NB4 (cell line): ENCODE data around the gene FAM170B.

Experiments
- DNase-seq: peaks from one replicate; pipeline ENCODE4 v3.0.0; 2010; ENCODE audit warnings: low read depth
- H3K4me3 ChIP-seq: one replicate; pipeline ENCODE4 v1.5.1; 2011; ENCODE audit warnings: mild to moderate bottlenecking, low read depth, low read length, moderate library complexity
- MYC ChIP-seq: IDR thresholded peaks from 2 replicates; pipeline ENCODE4 v1.6.1; 2011; ENCODE audit warnings: low read depth, low read length
- POLR2A ChIP-seq: IDR thresholded peaks from 2 replicates; pipeline ENCODE4 v1.6.1; 2011; ENCODE audit warnings: mild to moderate bottlenecking; ENCODE audit not compliant: insufficient read length; ENCODE audit errors: extremely low read depth
- TF ChIP-seq, protein P1 (sequence below): IDR thresholded peaks from one replicate; pipeline ENCODE4 v1.5.1; 2012; ENCODE audit warnings: low read depth, low read length
- TF ChIP-seq, protein P2 (sequence below): IDR thresholded peaks from 2 replicates; pipeline ENCODE4 v1.6.1; 2011; ENCODE audit warnings: low read depth, low read length

FAM170B gene

DNA sequence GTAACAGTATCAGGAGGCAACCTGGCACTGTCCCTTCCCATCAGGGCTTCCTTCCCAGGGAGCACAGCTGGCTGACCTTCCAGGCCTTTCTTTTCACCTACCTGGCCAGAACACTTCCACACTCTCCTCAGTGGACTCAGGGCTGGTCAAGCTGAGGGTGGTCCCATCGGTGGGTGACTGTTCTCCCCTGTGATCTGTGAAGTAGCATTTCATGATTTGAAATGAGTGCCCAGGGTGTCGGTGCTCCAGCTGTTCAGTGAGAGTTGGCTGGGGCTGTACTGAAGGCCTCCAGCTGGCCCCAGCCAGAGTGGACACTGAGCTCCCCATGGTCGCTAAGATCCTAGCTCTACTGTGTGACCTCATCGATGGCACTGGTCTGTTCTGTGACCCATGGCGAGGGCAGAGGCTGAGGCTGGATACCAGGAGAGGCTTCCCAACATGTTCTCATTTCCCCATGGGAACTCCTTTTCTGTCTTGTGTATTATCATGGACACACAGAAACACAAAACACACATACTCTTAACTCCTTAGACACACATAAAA lies at the start of gene FAM170B:
Gene FAM170B (minus strand): TSS at position 316 of the 543 bp plus-strand sequence. CDS start 103 bp downstream, at position 213.
- no peak for DNase-seq
- TF ChIP-seq, protein P1, sequence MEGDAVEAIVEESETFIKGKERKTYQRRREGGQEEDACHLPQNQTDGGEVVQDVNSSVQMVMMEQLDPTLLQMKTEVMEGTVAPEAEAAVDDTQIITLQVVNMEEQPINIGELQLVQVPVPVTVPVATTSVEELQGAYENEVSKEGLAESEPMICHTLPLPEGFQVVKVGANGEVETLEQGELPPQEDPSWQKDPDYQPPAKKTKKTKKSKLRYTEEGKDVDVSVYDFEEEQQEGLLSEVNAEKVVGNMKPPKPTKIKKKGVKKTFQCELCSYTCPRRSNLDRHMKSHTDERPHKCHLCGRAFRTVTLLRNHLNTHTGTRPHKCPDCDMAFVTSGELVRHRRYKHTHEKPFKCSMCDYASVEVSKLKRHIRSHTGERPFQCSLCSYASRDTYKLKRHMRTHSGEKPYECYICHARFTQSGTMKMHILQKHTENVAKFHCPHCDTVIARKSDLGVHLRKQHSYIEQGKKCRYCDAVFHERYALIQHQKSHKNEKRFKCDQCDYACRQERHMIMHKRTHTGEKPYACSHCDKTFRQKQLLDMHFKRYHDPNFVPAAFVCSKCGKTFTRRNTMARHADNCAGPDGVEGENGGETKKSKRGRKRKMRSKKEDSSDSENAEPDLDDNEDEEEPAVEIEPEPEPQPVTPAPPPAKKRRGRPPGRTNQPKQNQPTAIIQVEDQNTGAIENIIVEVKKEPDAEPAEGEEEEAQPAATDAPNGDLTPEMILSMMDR, result no peak
- TF ChIP-seq POLR2A, result no peak
- TF ChIP-seq MYC, result no peak
- TF ChIP-seq, protein P2, sequence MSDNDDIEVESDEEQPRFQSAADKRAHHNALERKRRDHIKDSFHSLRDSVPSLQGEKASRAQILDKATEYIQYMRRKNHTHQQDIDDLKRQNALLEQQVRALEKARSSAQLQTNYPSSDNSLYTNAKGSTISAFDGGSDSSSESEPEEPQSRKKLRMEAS, result no peak
- H3K4me3 ChIP-seq, result no peak within 1 kb of the TSS

DNA sequence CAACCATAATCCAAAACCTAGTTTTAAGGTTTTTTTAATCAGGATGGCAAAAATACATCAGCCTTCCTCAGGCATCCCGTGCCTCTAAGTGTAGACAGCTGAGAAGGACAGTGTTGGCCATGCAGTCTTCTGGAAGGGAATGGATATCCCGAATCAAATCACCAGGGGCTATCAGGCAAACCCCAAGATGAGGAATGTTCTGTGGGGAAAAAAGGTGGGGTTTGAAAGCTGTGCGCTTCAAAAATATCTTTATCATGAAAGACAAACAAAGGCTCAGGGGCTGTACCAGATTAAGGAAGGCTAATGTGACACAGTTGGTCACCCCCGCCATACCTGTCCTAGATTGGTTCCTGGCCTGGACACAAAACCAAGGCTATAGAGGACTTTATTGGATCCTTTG lies 49.0 kb upstream of the FAM170B start:
- H3K4me3 ChIP-seq, result no peak overlapping the region
- TF ChIP-seq POLR2A (no peak), MYC (no peak)
- TF ChIP-seq, protein P2, result no peak
- TF ChIP-seq, protein P1, result no peak
- DNase-seq, result no peak

DNA sequence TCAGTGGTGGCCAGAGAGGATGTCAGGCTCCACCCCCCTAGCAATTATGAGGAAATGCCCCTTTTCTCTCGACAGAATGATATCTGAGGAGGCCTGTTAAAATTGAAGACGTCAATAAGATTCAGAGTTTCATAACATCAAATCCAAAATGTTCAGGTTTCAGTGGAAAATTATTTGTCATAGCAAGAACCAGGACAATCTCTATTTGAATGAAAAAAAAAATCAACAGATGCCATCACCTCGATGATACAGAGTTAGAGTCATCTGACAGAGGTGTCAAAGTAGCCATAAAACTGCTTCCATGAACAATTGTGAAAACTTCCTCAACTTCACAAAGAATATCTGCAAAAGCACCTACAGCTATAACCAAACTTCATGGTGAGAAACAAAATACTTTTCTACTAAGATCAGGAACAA lies 46.6 kb upstream of the FAM170B start:
- no peak overlapping the region for H3K4me3 ChIP-seq
- no peak for DNase-seq
- TF ChIP-seq, protein P1, result no peak
- TF ChIP-seq POLR2A (no peak), MYC (no peak)
- TF ChIP-seq, protein P2, result no peak

DNA sequence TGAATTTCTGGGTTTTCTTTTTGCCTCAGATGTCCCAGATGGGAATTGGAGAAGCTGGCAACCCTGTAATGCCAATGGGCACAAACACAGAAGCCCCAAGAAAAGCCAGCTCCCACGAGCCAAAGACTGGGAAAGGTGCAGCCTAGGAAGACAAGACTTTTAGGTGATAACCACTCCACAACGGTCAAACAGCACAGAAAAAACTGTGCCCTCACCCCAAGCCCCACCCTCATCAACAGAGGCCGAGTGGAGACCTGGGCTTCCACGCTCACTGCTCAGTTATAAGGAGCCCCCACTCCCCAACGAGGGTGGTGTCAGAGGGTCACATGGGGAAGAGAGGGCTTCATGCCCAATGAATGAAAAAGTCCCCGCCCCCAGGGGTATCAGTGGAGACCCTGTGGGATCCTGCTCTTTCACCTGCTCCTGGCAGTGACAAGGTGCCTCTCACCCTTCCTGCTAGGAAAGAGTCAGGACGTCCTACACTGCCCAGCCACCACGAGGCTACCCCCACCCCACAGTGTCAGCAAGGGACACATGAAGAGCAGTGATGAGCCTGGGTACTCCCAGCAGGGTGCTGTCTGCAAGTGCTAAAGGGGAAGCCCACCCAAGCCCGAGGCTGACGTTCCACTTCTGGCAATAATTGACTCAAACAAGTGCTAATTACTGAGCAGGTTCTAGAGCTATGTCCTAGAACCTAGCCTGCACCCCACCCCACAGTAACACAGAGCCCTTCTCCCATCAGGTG lies 46.0 kb upstream of the FAM170B start:
- TF ChIP-seq, protein P2, result no peak
- TF ChIP-seq MYC (no peak), POLR2A (no peak)
- TF ChIP-seq, protein P1, result no peak
- no peak for DNase-seq
- no peak overlapping the region for H3K4me3 ChIP-seq

DNA sequence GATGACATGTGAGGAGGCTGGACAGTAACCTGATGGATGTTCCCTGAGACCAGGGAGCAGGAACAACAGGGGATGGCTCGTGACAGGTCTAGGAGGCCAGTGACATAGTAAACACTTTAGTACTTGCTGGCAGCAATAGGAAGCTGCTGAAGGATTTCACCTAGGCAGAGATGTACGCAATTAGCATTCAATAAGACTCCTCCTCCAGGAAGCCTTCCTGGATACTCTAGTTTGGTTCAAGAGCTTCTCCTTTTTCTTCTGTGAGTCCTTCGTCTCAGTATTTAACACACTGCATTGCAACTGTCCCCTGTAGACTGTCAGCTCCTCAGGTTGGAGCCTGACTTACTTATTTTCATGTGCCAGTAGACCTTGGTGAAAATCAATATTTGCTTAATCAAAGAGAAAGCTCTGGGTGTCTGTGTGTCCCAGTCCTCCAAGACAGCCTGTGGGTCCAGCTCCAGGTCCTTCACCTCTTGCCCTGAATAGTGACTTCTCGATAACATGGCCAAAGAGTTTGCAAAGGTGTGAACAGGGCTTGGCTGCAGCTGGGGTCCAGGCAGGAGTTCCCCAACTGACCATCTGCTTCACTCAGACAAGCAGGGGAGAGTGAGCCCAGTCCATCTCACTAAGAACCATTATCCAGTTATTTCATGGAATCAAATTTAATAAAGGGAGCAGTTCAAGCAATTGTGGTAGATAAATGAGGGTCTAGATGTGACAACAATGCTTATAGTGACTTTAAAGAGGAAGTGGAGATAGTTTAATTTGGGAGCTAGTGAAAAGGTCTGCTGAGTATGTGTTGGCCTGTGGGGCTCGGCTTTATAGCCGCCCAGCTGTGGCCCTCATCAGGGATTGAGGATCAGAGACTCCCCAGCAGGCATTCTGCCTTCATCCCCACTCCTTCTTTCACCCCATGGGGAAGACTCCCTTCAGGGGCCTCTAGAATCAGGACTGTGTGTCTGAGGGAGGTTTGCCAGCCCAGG lies 45.0 kb upstream of the FAM170B start:
- DNase-seq, result no peak
- H3K4me3 ChIP-seq, result no peak overlapping the region
- TF ChIP-seq POLR2A, result no peak
- no peak for TF ChIP-seq MYC
- TF ChIP-seq, protein P2, result no peak
- TF ChIP-seq, protein P1, result no peak
